Fibroblast of the conjunctiva (primary cell): ENCODE measurements around the gene TTLL12.
"Not testable (repeated sequence)": the region's sequence is repeated elsewhere in the genome, so short reads cannot be mapped to it uniquely, and the experiment has no call there.

Source experiments
- DNase-seq: peaks from one replicate; pipeline ENCODE4 v3.0.0-alpha.2; 2010; ENCODE audit warnings: low read depth

Gene TTLL12

GRCh38 chr22:43154887-43155536 lies 31.9 kb downstream of the TTLL12 start:
- no peak for DNase-seq

GRCh38 chr22:43153899-43154298 lies 33.0 kb downstream of the TTLL12 start:
- DNase-seq: no peak

GRCh38 chr22:43152357-43153071 lies 34.4 kb downstream of the TTLL12 start:
- peak; percentile 51 for DNase-seq

- no peak for DNase-seq
Observed at GRCh38 chr22:43152003-43152356, 35.0 kb downstream of the TTLL12 start.

GRCh38 chr22:43151251-43152002 lies 35.5 kb downstream of the TTLL12 start, which contains the start of gene TSPO:
Gene TSPO, plus strand, starts transcription at chr22:43151559. Its CDS starts 7,680 bp downstream, at chr22:43159239.
- DNase-seq: no peak

GRCh38 chr22:43150731-43151206 lies 36.2 kb downstream of the TTLL12 start:
- no peak for DNase-seq

- no peak for DNase-seq
Observed at GRCh38 chr22:43148581-43148980, 38.4 kb downstream of the TTLL12 start.

GRCh38 chr22:43147821-43148220 lies 39.1 kb downstream of the TTLL12 start:
- DNase-seq: no peak

GRCh38 chr22:43146332-43146731 lies 40.6 kb downstream of the TTLL12 start:
- not testable (repeated sequence) for DNase-seq

GRCh38 chr22:43145371-43145770 lies 41.6 kb downstream of the TTLL12 start:
- not testable (repeated sequence) for DNase-seq

- no peak for DNase-seq
Observed at GRCh38 chr22:43144949-43145348, 42.0 kb downstream of the TTLL12 start.

- no peak for DNase-seq
Observed at GRCh38 chr22:43142880-43143562, 43.9 kb downstream of the TTLL12 start, which contains the start of gene MCAT. Gene MCAT, minus strand, starts transcription at chr22:43143398. Its CDS starts 50 bp downstream, at chr22:43143348.

GRCh38 chr22:43136801-43137200 lies 50.1 kb downstream of the TTLL12 start:
- DNase-seq: no peak

GRCh38 chr22:43136255-43136654 lies 50.7 kb downstream of the TTLL12 start:
- no peak for DNase-seq

- no peak for DNase-seq
Observed at GRCh38 chr22:43135565-43135964, 51.4 kb downstream of the TTLL12 start.

GRCh38 chr22:43134553-43134952 lies 52.4 kb downstream of the TTLL12 start:
- DNase-seq: no peak

GRCh38 chr22:43133401-43133800 lies 53.5 kb downstream of the TTLL12 start:
- no peak for DNase-seq

GRCh38 chr22:43131773-43132501 lies 55.0 kb downstream of the TTLL12 start:
- DNase-seq: no peak

- no peak for DNase-seq
Observed at GRCh38 chr22:43129426-43130425, 57.2 kb downstream of the TTLL12 start.

GRCh38 chr22:43128928-43129424 lies 58.0 kb downstream of the TTLL12 start:
- DNase-seq: no peak
